RWPE1 (cell line): ENCODE results near the gene KAZN.

Experiments
- CTCF ChIA-PET: fragments of 350-600 bp; sonication (Branson Sonifier 250); formaldehyde crosslinking; extraction: SDS; loops from one replicate; lab custom pipeline; 2021; lab: Yijun Ruan, JAX
- POLR2A ChIA-PET: fragments of 400-600 bp; formaldehyde crosslinking; extraction: SDS; loops from one replicate; lab custom pipeline; 2020; ENCODE audit warnings: antibody characterized with exemption; ENCODE audit not compliant: low non-redundant PET; lab: Yijun Ruan, JAX
- DNase-seq: peaks from one replicate; pipeline ENCODE4 v3.0.0; 2012; ENCODE audit warnings: low spot score
- H3K27ac ChIP-seq: fragments of 450-650 bp; 2 replicates; pipeline ENCODE4 v1.5.1; 2017
- TF ChIP-seq, protein P1 (sequence below): fragments of 450-650 bp; conservative IDR thresholded peaks from 2 replicates; pipeline ENCODE4 v1.5.1; 2017; ENCODE audit warnings: low read depth, mild to moderate bottlenecking

Gene KAZN

GRCh38 chr1:14989931-14990728 is 391.6 kb downstream of the KAZN start:
- no peak overlapping the region for H3K27ac ChIP-seq
- CTCF ChIA-PET, result no interaction called here
- DNase-seq, result no peak
- TF ChIP-seq, protein P1, sequence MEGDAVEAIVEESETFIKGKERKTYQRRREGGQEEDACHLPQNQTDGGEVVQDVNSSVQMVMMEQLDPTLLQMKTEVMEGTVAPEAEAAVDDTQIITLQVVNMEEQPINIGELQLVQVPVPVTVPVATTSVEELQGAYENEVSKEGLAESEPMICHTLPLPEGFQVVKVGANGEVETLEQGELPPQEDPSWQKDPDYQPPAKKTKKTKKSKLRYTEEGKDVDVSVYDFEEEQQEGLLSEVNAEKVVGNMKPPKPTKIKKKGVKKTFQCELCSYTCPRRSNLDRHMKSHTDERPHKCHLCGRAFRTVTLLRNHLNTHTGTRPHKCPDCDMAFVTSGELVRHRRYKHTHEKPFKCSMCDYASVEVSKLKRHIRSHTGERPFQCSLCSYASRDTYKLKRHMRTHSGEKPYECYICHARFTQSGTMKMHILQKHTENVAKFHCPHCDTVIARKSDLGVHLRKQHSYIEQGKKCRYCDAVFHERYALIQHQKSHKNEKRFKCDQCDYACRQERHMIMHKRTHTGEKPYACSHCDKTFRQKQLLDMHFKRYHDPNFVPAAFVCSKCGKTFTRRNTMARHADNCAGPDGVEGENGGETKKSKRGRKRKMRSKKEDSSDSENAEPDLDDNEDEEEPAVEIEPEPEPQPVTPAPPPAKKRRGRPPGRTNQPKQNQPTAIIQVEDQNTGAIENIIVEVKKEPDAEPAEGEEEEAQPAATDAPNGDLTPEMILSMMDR, result no peak
- POLR2A ChIA-PET, result no interaction called here

DNA sequence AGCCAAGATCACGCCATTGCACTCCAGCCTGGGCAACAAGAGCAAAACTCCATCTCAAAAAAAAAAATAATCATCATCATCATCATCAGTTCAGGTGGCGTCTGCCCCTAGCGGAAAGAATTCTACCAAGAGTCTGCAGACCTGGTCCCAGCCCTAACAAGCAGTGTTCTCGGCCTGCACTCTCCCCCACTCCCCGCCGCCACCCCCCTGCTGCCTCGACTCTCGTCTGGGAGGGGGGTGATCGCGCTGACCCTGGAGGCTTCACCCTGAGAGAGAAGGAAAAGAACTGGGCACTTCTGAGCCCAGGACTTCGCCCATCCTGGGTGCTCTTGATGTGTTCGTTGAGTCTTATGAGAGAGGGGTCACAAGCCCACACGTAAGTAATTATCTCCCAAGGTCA is 394.9 kb downstream of the KAZN start:
- H3K27ac ChIP-seq, result no peak overlapping the region
- ChIA-PET CTCF (no interaction called here), POLR2A (no interaction called here)
- no peak for DNase-seq
- TF ChIP-seq, protein P1, result no peak

DNA sequence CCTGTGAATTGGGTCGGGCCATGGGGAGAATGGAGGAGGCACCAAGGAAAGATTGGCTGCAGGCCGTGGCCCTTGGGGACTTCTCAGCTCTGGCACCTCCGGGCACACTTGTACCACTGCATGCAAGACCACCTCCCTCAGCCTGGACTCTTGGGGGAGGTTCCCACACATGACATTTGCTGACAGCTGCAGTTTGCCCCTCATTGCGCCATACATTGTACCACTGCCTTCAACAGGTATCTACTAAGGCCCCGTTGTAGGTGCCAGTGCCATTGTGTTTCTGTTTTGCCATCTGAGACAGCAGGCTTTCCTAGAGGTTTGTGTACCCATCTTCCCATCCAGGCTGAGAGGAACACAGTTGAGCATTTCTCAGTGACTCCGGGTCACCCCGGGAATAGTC is 395.7 kb downstream of the KAZN start:
- ChIA-PET POLR2A (no interaction called here), CTCF (no interaction called here)
- H3K27ac ChIP-seq, result no peak overlapping the region
- no peak for DNase-seq
- TF ChIP-seq, protein P1, result no peak

DNA sequence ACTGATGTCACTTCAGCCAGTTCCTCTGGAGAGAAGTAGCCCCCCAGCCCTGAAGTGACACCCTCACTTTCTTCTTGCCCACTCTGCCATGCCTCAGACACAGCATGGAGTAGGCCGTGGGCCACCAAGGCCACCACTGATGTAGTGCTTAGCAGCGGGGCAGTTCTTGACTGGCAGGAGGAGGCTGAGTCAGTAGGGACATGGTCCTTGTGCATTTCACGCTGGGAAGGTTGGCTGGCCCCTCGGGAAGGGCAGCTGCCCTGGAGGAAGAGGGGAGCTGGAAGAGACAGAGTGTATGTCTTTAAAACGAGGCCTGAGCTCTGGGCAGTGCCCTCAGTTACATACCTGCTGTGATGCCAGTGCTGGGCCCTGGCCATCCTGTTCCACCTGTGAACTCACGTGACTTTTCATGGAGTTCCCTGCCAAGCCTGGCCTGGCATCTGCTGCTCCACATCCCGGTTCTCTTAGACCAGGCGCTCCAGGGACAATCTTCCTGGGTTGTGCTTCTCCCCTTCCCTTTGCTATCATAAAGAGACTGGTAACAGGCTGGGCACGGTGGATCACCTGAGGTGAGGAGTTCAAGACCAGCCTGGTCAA is 396.5 kb downstream of the KAZN start:
- CTCF ChIA-PET, result no interaction called here
- H3K27ac ChIP-seq, result no peak overlapping the region
- DNase-seq, result no peak
- TF ChIP-seq, protein P1, result no peak
- POLR2A ChIA-PET, result no interaction called here

DNA sequence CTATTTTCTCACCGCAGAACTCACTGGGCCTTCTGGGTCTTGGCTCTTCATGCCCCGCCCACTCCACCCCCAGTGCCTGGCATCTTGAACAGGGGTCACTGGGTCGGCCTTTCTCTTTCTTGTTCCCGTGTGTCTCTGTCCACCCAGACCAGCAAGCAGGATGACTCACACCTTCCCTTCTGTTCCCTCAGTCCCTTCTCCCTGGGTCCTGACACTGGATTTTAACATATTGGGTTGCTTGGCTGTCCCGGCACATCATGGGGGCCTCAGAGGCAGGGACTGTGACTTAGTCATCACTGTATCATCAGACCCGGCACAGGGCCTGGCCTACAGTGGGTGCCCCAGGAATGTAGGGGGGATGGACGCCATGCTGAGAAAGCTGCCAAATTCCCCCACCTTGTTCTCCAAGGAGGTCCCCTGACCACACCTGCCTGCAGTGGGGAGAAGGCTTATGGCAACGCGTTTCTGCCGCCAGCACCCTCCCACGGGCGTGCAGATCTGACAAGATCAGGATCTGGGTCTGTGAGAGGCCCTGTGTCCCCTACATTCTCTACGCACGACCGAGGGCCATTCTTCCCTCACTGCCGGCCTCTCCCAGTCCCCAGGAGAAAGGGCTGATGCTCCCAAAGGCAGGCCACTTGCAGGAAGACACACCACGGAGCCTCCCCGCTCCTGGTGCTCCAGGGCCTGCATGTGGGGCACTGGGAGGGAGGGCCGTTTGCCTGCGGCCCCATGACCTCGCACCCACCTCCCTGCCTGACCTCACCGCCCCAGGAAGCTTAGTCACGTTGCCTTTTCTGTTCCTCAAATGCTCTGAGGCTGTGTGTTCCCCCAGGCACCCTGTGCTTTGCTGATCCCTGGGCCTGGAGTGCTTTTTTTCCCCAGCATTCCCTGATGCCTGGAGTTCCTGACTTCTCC is 397.9 kb downstream of the KAZN start:
- TF ChIP-seq, protein P1, result no peak
- DNase-seq, result peak; percentile 63
- ChIA-PET POLR2A (no interaction called here), CTCF (no interaction called here)
- H3K27ac ChIP-seq, result no peak overlapping the region

GRCh38 chr1:14997646-14998276 is 399.3 kb downstream of the KAZN start:
- CTCF ChIA-PET, result no interaction called here
- TF ChIP-seq, protein P1, result no peak
- no peak overlapping the region for H3K27ac ChIP-seq
- POLR2A ChIA-PET, result no interaction called here
- no peak for DNase-seq
